PFSK-1 (cell line): ENCODE measurements around the gene IFI30.

Experiments
- POLR2AphosphoS5 ChIP-seq: IDR thresholded peaks from 2 replicates; pipeline ENCODE4 v1.6.1; 2012; ENCODE audit warnings: low read depth, mild to moderate bottlenecking, control low read depth, low read length, moderate library complexity
- TF ChIP-seq, protein P1 (sequence below), 2 experiments: IDR thresholded peaks; 2 replicates each; pipeline versions ENCODE4 v1.6.1 to v1.8.0; 2011 to 2012; ENCODE audit warnings: low read depth in 2 of 2, low read length in 2 of 2, control low read depth in 1 of 2, inconsistent platforms in 1 of 2, mild to moderate bottlenecking in 1 of 2, moderate library complexity in 1 of 2; ENCODE audit not compliant: insufficient read depth in 1 of 2

DNA sequence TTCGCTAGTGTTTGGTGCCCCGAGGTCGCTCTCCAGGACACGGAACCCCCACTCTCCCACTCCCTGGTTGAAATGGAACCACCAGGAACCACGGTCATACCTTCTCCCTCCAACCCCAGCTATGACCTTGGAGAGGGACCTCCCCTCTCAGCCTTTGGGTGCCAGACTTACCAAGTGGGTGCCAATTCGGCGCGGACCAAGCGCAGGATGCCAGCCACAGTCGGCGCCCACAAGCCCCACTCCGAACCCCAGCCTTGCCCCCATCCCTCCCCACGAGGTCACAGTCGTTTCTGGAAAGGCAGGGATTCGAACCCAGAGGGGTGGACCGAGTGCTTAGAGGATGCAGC lies 51.7 kb downstream of the IFI30 start:
- TF ChIP-seq POLR2AphosphoS5, result no peak
- TF ChIP-seq, protein P1, sequence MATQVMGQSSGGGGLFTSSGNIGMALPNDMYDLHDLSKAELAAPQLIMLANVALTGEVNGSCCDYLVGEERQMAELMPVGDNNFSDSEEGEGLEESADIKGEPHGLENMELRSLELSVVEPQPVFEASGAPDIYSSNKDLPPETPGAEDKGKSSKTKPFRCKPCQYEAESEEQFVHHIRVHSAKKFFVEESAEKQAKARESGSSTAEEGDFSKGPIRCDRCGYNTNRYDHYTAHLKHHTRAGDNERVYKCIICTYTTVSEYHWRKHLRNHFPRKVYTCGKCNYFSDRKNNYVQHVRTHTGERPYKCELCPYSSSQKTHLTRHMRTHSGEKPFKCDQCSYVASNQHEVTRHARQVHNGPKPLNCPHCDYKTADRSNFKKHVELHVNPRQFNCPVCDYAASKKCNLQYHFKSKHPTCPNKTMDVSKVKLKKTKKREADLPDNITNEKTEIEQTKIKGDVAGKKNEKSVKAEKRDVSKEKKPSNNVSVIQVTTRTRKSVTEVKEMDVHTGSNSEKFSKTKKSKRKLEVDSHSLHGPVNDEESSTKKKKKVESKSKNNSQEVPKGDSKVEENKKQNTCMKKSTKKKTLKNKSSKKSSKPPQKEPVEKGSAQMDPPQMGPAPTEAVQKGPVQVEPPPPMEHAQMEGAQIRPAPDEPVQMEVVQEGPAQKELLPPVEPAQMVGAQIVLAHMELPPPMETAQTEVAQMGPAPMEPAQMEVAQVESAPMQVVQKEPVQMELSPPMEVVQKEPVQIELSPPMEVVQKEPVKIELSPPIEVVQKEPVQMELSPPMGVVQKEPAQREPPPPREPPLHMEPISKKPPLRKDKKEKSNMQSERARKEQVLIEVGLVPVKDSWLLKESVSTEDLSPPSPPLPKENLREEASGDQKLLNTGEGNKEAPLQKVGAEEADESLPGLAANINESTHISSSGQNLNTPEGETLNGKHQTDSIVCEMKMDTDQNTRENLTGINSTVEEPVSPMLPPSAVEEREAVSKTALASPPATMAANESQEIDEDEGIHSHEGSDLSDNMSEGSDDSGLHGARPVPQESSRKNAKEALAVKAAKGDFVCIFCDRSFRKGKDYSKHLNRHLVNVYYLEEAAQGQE (IDR thresholded peaks at IDR 0.05; ENCODE audit: insufficient read depth in 1 of 2, low read depth in 2 of 2, low read length in 2 of 2), result no peak
